ENCODE measurements around the gene ATXN7L1.

DNA sequence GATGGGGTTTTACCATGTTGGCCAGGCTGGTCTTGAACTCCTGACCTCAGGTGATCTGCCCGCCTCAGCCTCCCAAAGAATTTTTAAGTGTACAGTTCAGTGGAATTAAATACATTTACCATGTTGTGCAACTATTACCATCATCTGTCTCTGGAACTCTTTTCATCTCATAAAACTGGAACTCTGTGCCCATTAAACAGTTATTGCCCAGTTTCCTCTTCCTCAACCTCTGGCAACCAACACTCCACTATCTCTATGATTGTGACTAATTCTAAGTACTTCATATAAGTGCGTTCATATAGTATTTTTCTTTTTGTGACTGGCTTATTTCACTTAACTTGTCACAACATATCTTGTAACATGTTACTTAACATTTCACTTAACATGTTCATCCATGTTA lies 41.3 kb upstream of the ATXN7L1 start:
- TF ChIP-seq, protein P1, sequence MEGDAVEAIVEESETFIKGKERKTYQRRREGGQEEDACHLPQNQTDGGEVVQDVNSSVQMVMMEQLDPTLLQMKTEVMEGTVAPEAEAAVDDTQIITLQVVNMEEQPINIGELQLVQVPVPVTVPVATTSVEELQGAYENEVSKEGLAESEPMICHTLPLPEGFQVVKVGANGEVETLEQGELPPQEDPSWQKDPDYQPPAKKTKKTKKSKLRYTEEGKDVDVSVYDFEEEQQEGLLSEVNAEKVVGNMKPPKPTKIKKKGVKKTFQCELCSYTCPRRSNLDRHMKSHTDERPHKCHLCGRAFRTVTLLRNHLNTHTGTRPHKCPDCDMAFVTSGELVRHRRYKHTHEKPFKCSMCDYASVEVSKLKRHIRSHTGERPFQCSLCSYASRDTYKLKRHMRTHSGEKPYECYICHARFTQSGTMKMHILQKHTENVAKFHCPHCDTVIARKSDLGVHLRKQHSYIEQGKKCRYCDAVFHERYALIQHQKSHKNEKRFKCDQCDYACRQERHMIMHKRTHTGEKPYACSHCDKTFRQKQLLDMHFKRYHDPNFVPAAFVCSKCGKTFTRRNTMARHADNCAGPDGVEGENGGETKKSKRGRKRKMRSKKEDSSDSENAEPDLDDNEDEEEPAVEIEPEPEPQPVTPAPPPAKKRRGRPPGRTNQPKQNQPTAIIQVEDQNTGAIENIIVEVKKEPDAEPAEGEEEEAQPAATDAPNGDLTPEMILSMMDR (IDR thresholded peaks at IDR 0.05; ENCODE audit: control extremely low read depth in 1 of 3, insufficient read depth in 1 of 3, low read depth in 1 of 3, low read length in 3 of 3), result no peak
- TF ChIP-seq POLR2A (IDR thresholded peaks at IDR 0.05; ENCODE audit: control extremely low read depth in 1 of 2, low read depth in 2 of 2, low read length in 2 of 2) (no peak), EZH2 (IDR thresholded peaks at IDR 0.05; ENCODE audit: low read depth, low read length, severe bottlenecking) (no peak), SRF (IDR thresholded peaks at IDR 0.05; ENCODE audit: low read depth, low read length) (no peak), CBX5 (IDR thresholded peaks at IDR 0.05; ENCODE audit: low read depth, low read length) (no peak), BCL11A (IDR thresholded peaks at IDR 0.05; ENCODE audit: low read depth in 2 of 2, low read length in 2 of 2) (no peak), ZNF274 (IDR thresholded peaks at IDR 0.05; ENCODE audit: borderline replicate concordance, extremely low read depth, low read length) (no peak), CREB1 (IDR thresholded peaks at IDR 0.05) (no peak)
- TF ChIP-seq, protein P2, sequence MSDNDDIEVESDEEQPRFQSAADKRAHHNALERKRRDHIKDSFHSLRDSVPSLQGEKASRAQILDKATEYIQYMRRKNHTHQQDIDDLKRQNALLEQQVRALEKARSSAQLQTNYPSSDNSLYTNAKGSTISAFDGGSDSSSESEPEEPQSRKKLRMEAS (IDR thresholded peaks at IDR 0.05), result no peak

All from H1 (cell line).